ENCODE data around the gene EFCAB6.

GRCh38 chr22:43734370-43735150 is 77.5 kb downstream of the EFCAB6 start:
- no peak for TF ChIP-seq CTCF (IDR thresholded peaks at IDR 0.05 in 2 of 3, conservative IDR thresholded peaks at IDR 0.05 in 1 of 3; ENCODE audit: borderline replicate concordance in 1 of 3, insufficient read depth in 1 of 3, low read depth in 2 of 3, low read length in 2 of 3)
- TF ChIP-seq EZH2 (IDR thresholded peaks at IDR 0.05), result no peak
